ENCODE data around the gene CDKL1. TPM values are rescaled to one million over a fixed set of nuclear protein-coding genes. Genes with fewer than 3 reads are reported as not detected.
"Not testable (repeated sequence)": the region's sequence is repeated elsewhere in the genome, so short reads cannot be mapped to it uniquely, and the experiment has no call there.

The CDKL1 gene
- total and polyA plus RNA-seq, 2 of the 13 experiments (the other 11 are each of a cell fraction or from before 2014, with no cell fraction given) = 4.4 to 5.1 TPM

DNA sequence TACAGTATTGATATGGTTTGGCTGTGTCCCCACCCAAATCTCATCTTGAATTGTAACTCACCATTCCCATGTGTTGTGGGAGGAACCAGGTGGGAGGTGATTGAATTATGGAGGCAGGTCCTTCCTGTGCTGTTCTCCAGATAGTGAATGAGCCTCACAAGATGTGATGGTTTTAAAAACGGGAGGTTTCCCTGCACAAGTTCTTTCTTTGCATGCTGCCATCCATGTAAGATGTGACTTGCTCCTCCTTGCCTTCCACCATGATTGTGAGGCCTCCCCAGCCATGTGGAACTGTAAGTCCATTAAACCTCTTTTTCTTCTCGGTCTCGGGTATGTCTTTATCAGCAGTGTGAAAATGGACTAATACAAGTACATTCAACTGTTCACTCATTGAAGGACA is 82.6 kb downstream of the CDKL1 start:
- H3K4me2 ChIP-seq (ENCODE audit: low read depth, low read length); H3K27me3 ChIP-seq (ENCODE audit: control insufficient read depth in 1 of 2, insufficient read depth in 2 of 2, low read length in 2 of 2); H3K27ac ChIP-seq (ENCODE audit: extremely low read length, insufficient read depth, low read length); H3K9me3 ChIP-seq (ENCODE audit: low read length); BruUV-seq (replicated peaks); H3K4me1 ChIP-seq (ENCODE audit: insufficient read depth, low read length); FAIRE-seq; H3K4me3 ChIP-seq (replicated peaks in 1 of 3; ENCODE audit: insufficient read depth in 1 of 3, low read depth in 2 of 3, low read length in 3 of 3); CTCF ChIA-PET (ENCODE audit: low intra/inter-chr PET ratio, low total read pairs); H3K9ac ChIP-seq (ENCODE audit: insufficient read depth, low read depth, low read length); H2AFZ ChIP-seq (ENCODE audit: low read length); ATAC-seq; in situ Hi-C loops (cut with HindIII; ENCODE audit: extremely low pct_ligation_motif_present, low pct_unique_long_range_greater_than_20kb); H3K36me3 ChIP-seq (replicated peaks in 1 of 2; ENCODE audit: control insufficient read depth in 1 of 2, insufficient read depth in 2 of 2, low read length in 2 of 2); POLR2A ChIA-PET; DNase-seq (ENCODE audit: low spot score); H4K20me1 ChIP-seq (ENCODE audit: insufficient read depth, low read length); intact Hi-C loops (cut with micrococcal nuclease; ENCODE audit: unreplicated experiment): not testable (repeated sequence)
- TF ChIP-seq ZNF431 (CRISPR knock-in tag; IDR thresholded peaks at IDR 0.05; ENCODE audit: borderline replicate concordance, low read depth) = peak; percentile 97
- H3K79me2 ChIP-seq (ENCODE audit: insufficient read depth, low read length) = peaks cover 32% of the 10 kb centered on the region
- 97% methylated on average over 3 of the region's 3 CpGs for WGBS (ENCODE audit: low lambda C conversion rate)

DNA sequence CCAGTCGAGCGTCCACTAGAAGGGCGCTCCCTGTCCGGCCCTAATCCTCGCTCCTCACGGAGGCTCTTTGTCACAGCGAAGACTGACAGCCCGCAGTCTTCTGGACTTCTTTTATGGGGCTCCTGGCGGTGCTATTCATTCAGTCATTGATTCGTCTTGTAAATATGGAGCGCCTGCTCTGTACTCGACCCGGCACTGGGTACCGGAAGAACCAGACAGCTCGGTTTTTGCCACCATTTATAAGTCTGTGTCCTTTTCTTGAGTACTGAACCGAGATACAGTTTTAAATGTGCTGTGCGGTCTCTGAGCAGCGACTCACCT is 84.0 kb downstream of the CDKL1 start:
- Histone ChIP-seq H3K27me3 (ENCODE audit: control insufficient read depth in 1 of 2, insufficient read depth in 2 of 2, low read length in 2 of 2) (no peaks in the 10 kb centered on the region; a peak in 1 of 5 replicates), H4K20me1 (ENCODE audit: insufficient read depth, low read length) (no peaks in the 10 kb centered on the region), H3K79me2 (ENCODE audit: insufficient read depth, low read length) (peaks cover 18% of the 10 kb centered on the region), H3K9ac (ENCODE audit: insufficient read depth, low read depth, low read length) (peak overlapping the region; percentile 78), H3K36me3 (replicated peaks in 1 of 2; ENCODE audit: control insufficient read depth in 1 of 2, insufficient read depth in 2 of 2, low read length in 2 of 2) (no peaks in the 10 kb centered on the region), H2AFZ (ENCODE audit: low read length) (no peak overlapping the region), H3K4me2 (ENCODE audit: low read depth, low read length) (peak overlapping the region; percentile 97), H3K9me3 (ENCODE audit: low read length) (no peaks in the 10 kb centered on the region), H3K4me3 (replicated peaks in 1 of 3; ENCODE audit: insufficient read depth in 1 of 3, low read depth in 2 of 3, low read length in 3 of 3) (peak overlapping the region; percentile 72 to 86 (median 83)), H3K27ac (ENCODE audit: extremely low read length, insufficient read depth, low read length) (peak overlapping the region; percentile 92), H3K4me1 (ENCODE audit: insufficient read depth, low read length) (peaks cover 22% of the 10 kb centered on the region)
- intact Hi-C loops (cut with micrococcal nuclease; ENCODE audit: unreplicated experiment) (loop anchor here (2.0 kb wide), 1 partner anchor 80 kb away; no protein-coding TSS in a partner anchor), in situ Hi-C loops (cut with HindIII; ENCODE audit: extremely low pct_ligation_motif_present, low pct_unique_long_range_greater_than_20kb) (no loop called here)
- CTCF ChIA-PET (ENCODE audit: low intra/inter-chr PET ratio, low total read pairs) = no interaction called here
- ATAC-seq (peak; percentile 42), FAIRE-seq (no peak), DNase-seq (ENCODE audit: low spot score) (peak; percentile 42)
- BruUV-seq (replicated peaks) = no TSS peak
- POLR2A ChIA-PET = interaction anchor here (0.6 to 2.2 kb wide), 11 partner anchors 8 to 782 kb away, joined by 3 to 27 read pairs (median 4); partner anchors contain the start of genes CDKL1, PYGL, SOS2 and TRIM9
- WGBS (ENCODE audit: low lambda C conversion rate) = 4% methylated on average over 12 of the region's 18 CpGs
- TF ChIP-seq ZNF101 (CRISPR knock-in tag; IDR thresholded peaks at IDR 0.05; ENCODE audit: borderline replicate concordance, low read depth) (no peak), TBL1XR1 (IDR thresholded peaks at IDR 0.05; ENCODE audit: borderline replicate concordance, low read length, partially characterized antibody) (no peak), SOX6 (IDR thresholded peaks at IDR 0.05) (no peak), SOX6 (CRISPR knock-in tag; IDR thresholded peaks at IDR 0.05) (no peak), CENPX (CRISPR knock-in tag; IDR thresholded peaks at IDR 0.05) (no peak), NR2F2 (IDR thresholded peaks at IDR 0.05; ENCODE audit: borderline replicate concordance, low read depth) (no peak), POLR2G (IDR thresholded peaks at IDR 0.05; ENCODE audit: low read depth, low read length) (no peak), ZNF30 (CRISPR knock-in tag; IDR thresholded peaks at IDR 0.05) (no peak), SRSF4 (IDR thresholded peaks at IDR 0.05; ENCODE audit: low read depth, low read length, poor library complexity, severe bottlenecking) (no peak), ZNF703 (CRISPR knock-in tag; IDR thresholded peaks at IDR 0.05; ENCODE audit: borderline replicate concordance) (no peak), CHD4 (IDR thresholded peaks at IDR 0.05; ENCODE audit: borderline replicate concordance, low read length) (no peak), ZNF263 (CRISPR knock-in tag; IDR thresholded peaks at IDR 0.05) (no peak), ZNF615 (CRISPR knock-in tag; IDR thresholded peaks at IDR 0.05; ENCODE audit: borderline replicate concordance) (no peak), ZBTB42 (CRISPR knock-in tag; IDR thresholded peaks at IDR 0.05) (no peak), ZMYM4 (CRISPR knock-in tag; IDR thresholded peaks at IDR 0.05) (no peak)
- TF ChIP-seq, protein P1, sequence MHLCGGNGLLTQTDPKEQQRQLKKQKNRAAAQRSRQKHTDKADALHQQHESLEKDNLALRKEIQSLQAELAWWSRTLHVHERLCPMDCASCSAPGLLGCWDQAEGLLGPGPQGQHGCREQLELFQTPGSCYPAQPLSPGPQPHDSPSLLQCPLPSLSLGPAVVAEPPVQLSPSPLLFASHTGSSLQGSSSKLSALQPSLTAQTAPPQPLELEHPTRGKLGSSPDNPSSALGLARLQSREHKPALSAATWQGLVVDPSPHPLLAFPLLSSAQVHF (CRISPR knock-in tag; IDR thresholded peaks at IDR 0.05) = no peak
- TF ChIP-seq, protein P2, sequence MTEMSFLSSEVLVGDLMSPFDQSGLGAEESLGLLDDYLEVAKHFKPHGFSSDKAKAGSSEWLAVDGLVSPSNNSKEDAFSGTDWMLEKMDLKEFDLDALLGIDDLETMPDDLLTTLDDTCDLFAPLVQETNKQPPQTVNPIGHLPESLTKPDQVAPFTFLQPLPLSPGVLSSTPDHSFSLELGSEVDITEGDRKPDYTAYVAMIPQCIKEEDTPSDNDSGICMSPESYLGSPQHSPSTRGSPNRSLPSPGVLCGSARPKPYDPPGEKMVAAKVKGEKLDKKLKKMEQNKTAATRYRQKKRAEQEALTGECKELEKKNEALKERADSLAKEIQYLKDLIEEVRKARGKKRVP (CRISPR knock-in tag; IDR thresholded peaks at IDR 0.05) = no peak
